Large intestine (tissue), 3 donors: Measurements from ENCODE around the gene DNMT3A. TPM values are rescaled to one million over a fixed set of nuclear protein-coding genes. Genes with fewer than 3 reads are reported as not detected.
"Not testable (repeated sequence)": the region's sequence is repeated elsewhere in the genome, so short reads cannot be mapped to it uniquely, and the experiment has no call there.

Experiments
- DNase-seq, 2 donors: peaks; one replicate each; pipeline versions ENCODE4 v3.0.0 to v3.0.0-alpha.2; 2013
- H3K27ac ChIP-seq: one replicate; pipeline ENCODE4 v1.5.1; 2013; ENCODE audit warnings: low read length
- H3K27me3 ChIP-seq: 2 replicates; pipeline ENCODE4 v1.6.1; 2013; ENCODE audit warnings: low read length; ENCODE audit not compliant: control insufficient read depth, insufficient read depth
- H3K36me3 ChIP-seq: 2 replicates; pipeline ENCODE4 v1.6.1; 2013; ENCODE audit warnings: low read length; ENCODE audit not compliant: control insufficient read depth, insufficient read depth
- H3K4me1 ChIP-seq: one replicate; pipeline ENCODE4 v1.6.1; 2013; ENCODE audit warnings: low read length; ENCODE audit not compliant: control insufficient read depth, insufficient read depth
- H3K4me3 ChIP-seq: one replicate; pipeline ENCODE4 v1.5.1; 2013; ENCODE audit warnings: low read length
- H3K9me3 ChIP-seq: one replicate; pipeline ENCODE4 v1.6.1; 2013; ENCODE audit warnings: mild to moderate bottlenecking, low read depth, low read length, moderate library complexity; ENCODE audit not compliant: control insufficient read depth
- WGBS: methylation state at CpG from one replicate; pipeline ENCODE4 v1.1.5; 2013; ENCODE audit warnings: low lambda C conversion rate; ENCODE audit not compliant: insufficient coverage; 5-methylcytosine and 5-hydroxymethylcytosine counted together
- polyA plus RNA-seq: library from polyadenylated mRNA; unstranded; fragments of 120-200 nt; gene quantifications from one replicate; pipeline ENCODE4 v1.2.1, GENCODE V29; 2013

DNMT3A gene
- polyA plus RNA-seq, 1 donor, result 50.2 TPM

DNA sequence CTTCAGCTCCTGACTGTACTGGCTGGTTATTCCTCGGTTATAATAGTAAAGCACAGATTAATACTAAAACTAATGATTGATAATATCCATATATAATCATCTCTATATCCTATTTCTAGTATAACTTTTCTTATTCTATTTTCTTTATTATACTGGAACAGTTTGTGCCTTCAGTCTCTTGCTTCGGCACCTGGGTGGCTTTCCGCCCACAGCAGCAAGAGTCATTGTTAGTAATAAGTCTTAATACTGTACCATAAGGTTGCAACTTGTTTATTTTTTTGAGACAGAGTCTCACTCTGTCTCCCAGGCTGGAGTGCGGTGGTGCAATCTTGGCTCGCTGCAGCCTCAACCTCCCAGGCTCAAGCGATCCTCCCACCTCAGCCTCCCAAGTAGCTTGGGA is 130.8 kb downstream of the DNMT3A start:
- H3K4me3 ChIP-seq, H3K27me3 ChIP-seq: not testable (repeated sequence)
- 100% methylated on average over 1 of the region's 6 CpGs for WGBS

DNA sequence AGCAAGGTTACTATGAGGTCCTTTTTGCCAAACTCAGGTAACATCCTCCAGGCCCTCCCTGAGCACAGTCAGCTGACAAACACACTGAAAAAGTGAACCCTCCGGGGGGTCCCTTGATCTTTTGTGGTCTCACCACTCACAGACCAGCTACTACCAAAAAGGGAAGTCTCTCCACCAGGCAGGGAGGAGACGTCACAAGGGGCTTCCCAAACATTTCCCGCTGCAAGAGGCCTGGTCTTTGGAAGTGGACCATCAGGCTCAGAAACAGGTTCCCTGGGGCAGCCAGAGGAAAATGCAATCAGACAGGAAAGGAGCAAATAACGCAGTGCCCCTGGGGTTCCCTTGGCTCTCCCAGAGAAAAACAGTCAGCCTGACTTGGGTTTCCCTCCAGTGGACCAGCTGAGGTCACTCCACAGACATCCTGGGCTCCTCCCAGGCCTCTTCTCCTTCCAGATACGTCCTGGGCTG is 134.6 kb downstream of the DNMT3A start:
- DNase-seq, result no peak
- no CpG with 5 or more reads among the region's 5 CpGs for WGBS
- H3K4me1 ChIP-seq, result no peaks in the 10 kb centered on the region
- no peak overlapping the region for H3K4me3 ChIP-seq
- no peaks in the 10 kb centered on the region for H3K9me3 ChIP-seq
- H3K36me3 ChIP-seq, result no peaks in the 10 kb centered on the region
- no peaks in the 10 kb centered on the region for H3K27me3 ChIP-seq
- H3K27ac ChIP-seq, result no peak overlapping the region

More for the DNA sequence above, 130.8 kb downstream of the DNMT3A start:
- not testable (repeated sequence) for H3K9me3 ChIP-seq, DNase-seq, H3K36me3 ChIP-seq, H3K27ac ChIP-seq, H3K4me1 ChIP-seq

DNA sequence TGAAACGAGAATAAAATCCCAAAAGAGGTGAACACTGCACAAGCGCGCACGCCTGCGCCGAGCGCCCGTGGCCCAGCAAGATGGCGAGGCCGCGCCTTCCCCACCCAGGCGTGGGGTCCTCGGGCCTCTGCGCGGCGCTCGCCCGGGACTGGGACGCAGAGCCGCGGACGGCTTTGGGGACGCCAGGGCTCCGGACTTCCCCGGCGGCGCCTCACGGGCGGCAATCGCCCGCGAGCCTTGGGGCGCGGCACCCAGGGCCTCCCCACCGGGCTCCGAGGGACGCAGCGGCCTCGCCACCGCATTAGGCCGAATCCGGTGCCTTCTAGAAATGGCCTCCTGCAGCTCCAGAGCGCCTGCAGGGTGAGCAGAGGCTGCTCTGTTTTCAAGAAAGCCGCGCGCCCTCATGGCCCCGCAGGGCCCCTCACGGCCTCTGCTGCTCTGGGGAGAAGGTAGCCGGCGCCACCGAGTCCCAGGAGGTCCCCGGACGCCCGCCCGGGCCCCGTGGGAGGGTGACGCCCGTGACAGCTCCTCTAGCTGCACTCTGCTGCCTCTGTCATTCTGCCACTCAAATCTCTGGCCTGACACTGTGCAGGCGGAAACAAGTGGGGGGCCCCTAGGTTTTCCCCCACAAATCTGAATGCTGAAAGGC is 137.4 kb downstream of the DNMT3A start:
- Histone ChIP-seq H3K36me3 (no peaks in the 10 kb centered on the region), H3K9me3 (no peaks in the 10 kb centered on the region), H3K27ac (no peak overlapping the region), H3K4me3 (peak overlapping the region; percentile 27), H3K27me3 (no peaks in the 10 kb centered on the region), H3K4me1 (no peaks in the 10 kb centered on the region)
- DNase-seq, result peak in 1 of 2 donors; percentile 55
- WGBS, result no CpG with 5 or more reads among the region's 59 CpGs

DNA sequence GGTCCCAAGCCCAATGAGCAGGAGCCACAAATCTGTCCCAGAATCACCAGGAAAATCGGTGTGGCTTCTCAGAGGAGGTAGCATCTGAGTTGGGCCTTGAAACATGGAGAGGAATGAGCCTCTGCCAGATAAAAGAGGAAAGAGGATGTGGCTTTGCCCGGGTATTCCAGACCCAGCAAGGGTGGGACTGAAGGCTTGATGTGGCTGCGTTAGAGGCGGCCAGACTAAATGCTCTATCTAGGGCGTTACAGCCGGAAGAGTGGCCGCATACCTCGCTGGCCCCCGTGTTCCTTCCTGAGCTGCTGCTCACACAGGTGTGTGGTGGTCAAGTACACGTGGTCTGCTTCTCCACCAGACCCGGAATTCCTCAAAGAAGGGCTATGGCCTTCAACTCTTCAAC is 139.4 kb downstream of the DNMT3A start:
- no peaks in the 10 kb centered on the region for H3K36me3 ChIP-seq
- no peaks in the 10 kb centered on the region for H3K9me3 ChIP-seq
- no CpG with 5 or more reads among the region's 11 CpGs for WGBS

DNA sequence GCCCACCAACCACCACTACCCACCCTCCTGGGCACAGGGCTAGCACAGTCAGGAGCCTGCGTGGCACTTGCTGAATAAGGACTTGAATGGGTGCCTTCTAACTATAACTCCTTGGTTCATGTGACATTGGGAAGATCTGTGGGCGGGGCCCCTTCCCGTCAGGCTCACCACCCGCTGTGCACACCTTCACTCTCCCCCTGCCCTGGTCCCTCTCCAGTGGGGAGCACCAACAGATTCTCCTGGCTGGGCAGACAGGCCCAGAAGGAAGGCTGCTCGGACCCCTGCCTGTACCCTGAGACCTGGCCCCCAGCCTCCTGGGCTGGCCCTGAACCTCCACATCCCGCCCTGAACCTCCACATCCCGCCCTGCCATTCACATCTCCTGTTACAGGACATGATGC is 139.9 kb downstream of the DNMT3A start:
- Histone ChIP-seq H3K4me1 (no peaks in the 10 kb centered on the region), H3K36me3 (no peaks in the 10 kb centered on the region), H3K27ac (no peak overlapping the region), H3K9me3 (no peaks in the 10 kb centered on the region), H3K4me3 (no peak overlapping the region), H3K27me3 (no peaks in the 10 kb centered on the region)
- DNase-seq, result no peak
- WGBS, result no CpG with 5 or more reads among the region's 7 CpGs

More for the DNA sequence above, 139.4 kb downstream of the DNMT3A start:
- H3K27ac ChIP-seq, result no peak overlapping the region
- no peak overlapping the region for H3K4me3 ChIP-seq
- H3K27me3 ChIP-seq, result no peaks in the 10 kb centered on the region
- no peaks in the 10 kb centered on the region for H3K4me1 ChIP-seq
- no peak for DNase-seq

DNA sequence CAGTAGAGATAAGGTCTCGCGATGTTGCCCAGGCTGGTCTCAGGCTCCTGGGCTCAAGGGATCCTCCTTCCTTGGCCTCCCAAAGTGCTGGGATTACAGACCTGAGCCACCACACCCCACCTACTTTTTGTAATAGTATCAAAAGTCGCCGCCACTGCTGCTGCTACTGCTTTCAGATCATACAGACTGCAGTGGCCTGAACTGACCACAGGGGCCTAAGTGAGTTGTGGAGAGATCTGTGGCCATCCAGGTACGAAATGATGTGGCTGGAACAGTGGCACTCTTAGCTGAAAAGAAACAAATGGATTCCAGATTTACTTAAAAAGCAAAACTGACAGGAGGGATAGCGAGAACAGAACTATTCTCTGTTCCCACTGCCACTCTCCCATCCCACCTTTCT is 140.5 kb downstream of the DNMT3A start:
- H3K4me3 ChIP-seq, result no peak overlapping the region
- no peaks in the 10 kb centered on the region for H3K27me3 ChIP-seq
- no peaks in the 10 kb centered on the region for H3K4me1 ChIP-seq
- WGBS, result no CpG with 5 or more reads among the region's 6 CpGs
- no peak for DNase-seq
- no peak overlapping the region for H3K27ac ChIP-seq
- no peaks in the 10 kb centered on the region for H3K9me3 ChIP-seq
- H3K36me3 ChIP-seq, result no peaks in the 10 kb centered on the region

DNA sequence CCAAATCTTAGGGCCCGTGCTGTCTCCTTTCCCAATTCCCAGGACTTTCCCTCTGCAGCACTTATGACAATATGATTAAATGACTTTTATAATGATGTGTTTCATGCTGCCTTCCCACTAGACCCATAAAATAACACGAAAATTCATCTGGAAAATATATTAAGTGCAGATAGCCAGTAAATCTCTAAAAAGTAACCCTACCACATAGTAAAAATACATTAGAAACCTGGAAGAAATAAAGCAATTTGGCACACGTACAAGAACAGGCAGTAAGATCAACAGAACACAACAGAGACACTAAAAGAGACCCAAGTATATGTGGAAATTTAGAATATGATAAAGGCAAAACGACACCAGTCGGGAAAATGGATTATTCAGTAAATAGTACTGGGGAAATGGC is 143.1 kb downstream of the DNMT3A start:
- H3K4me1 ChIP-seq, result no peaks in the 10 kb centered on the region
- DNase-seq, result no peak
- H3K27ac ChIP-seq, result no peak overlapping the region
- H3K9me3 ChIP-seq, result no peaks in the 10 kb centered on the region
- no peak overlapping the region for H3K4me3 ChIP-seq
- no peaks in the 10 kb centered on the region for H3K27me3 ChIP-seq
- no peaks in the 10 kb centered on the region for H3K36me3 ChIP-seq
- WGBS, result 80% methylated on average over 4 of the region's 5 CpGs

DNA sequence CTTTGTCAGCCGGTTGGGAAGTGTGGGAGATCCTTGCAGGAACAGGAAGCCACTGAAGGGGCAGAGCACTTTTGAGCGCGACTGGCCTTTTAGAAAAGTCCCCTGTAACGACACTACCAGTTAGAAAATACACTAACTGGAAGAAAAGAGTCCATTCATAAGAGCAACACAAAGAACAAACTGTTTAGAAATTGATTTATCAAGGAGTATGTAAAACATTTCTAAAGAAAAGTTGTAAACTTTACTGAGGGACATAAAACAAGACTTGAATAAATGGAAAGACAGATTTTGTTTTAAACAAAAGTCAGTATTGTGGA is 143.6 kb downstream of the DNMT3A start:
- H3K27ac ChIP-seq, result no peak overlapping the region
- no peak for DNase-seq
- H3K4me1 ChIP-seq, result no peaks in the 10 kb centered on the region
- H3K36me3 ChIP-seq, result no peaks in the 10 kb centered on the region
- H3K4me3 ChIP-seq, result no peak overlapping the region
- H3K27me3 ChIP-seq, result no peaks in the 10 kb centered on the region
- WGBS, result no CpG with 5 or more reads among the region's 4 CpGs
- no peaks in the 10 kb centered on the region for H3K9me3 ChIP-seq

DNA sequence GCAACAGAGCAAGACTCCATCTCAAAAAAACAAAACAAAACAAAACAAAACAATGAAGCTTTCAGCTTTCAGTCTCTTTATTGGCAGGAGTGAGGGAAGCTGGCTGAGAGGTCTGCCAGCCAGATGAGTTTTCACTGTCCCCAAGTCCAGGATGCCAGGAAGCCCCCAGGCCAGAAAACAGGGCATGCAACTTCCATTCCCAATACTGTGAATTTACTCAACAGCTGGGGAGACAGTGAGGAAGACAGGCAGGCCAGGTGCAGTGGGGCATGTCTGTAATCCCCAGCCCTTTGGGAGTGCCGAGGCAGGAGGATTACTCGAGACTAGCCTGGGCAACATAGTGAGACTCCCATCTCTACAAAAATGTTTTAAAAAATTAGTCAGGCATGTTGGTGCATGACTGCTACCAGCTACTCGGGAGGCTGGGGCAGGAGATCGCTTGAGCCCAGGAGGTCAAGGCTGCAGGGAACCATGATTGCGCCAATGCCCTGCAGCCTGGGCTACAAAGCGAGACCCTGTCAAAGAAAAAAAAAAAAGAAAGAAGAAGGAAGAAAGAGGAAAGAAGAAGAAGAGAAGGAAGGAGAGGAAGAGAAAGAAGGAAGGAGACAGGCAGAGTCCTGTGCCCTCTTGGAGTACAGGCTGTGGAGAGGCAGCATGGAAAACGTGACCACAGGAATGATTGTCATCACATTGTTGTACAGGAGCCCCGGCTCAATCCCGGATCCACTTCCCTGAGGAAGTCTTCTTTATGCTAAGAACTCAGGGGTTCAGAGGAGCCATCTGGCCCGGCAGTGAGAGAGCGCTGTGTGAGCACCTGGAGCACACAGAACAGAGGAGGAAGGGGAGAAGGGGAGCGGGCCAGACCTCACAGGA is 144.2 kb downstream of the DNMT3A start:
- H3K27ac ChIP-seq, result no peak overlapping the region
- H3K27me3 ChIP-seq, result no peaks in the 10 kb centered on the region
- H3K9me3 ChIP-seq, result no peaks in the 10 kb centered on the region
- DNase-seq, result peak in 1 of 2 donors; percentile 28
- H3K4me1 ChIP-seq, result no peaks in the 10 kb centered on the region
- H3K4me3 ChIP-seq, result no peak overlapping the region
- 100% methylated on average over 3 of the region's 12 CpGs for WGBS
- H3K36me3 ChIP-seq, result no peaks in the 10 kb centered on the region

DNA sequence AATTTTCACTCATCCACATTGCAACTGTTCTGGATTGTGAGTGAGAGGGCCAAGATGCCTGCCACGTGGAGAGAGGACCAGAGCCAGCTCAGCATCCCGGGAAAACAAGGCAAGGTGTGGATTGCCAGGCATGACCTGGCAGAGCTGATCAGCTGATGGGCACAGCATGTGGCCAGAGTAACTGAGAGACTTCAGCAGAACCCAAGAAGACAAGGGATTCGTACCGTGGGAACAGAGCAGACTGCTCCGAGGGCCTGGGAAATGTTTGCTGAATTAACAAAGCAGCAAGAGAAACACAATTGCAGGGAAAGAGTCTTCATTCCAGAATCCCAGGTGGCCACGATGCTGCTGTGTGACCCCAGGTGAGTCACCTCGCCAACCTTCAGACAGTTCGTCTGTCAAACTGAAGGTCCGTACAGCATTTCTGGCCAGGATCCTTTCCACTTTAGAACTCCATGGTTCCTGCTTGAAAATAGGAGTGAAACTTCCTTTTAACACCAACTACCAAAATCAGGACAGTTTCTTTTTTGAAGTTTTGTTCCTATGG is 147.1 kb downstream of the DNMT3A start:
- H3K36me3 ChIP-seq, result no peaks in the 10 kb centered on the region
- DNase-seq, result no peak
- WGBS, result no CpG with 5 or more reads among the region's 9 CpGs
- H3K9me3 ChIP-seq, result no peaks in the 10 kb centered on the region
- no peaks in the 10 kb centered on the region for H3K27me3 ChIP-seq
- no peak overlapping the region for H3K27ac ChIP-seq
- H3K4me1 ChIP-seq, result no peaks in the 10 kb centered on the region
- H3K4me3 ChIP-seq, result no peak overlapping the region
